ENCODE data around the gene ASPHD1.
A peak's percentile ranks its signal among the peaks of the same experiment; 100 is the strongest.

GRCh38 chr16:29903590-29903989 lies 3.3 kb downstream of the ASPHD1 start:
- no peak for TF ChIP-seq CTCF (IDR thresholded peaks at IDR 0.05; ENCODE audit: insufficient read depth, low read length)
- TF ChIP-seq POLR2AphosphoS5 (IDR thresholded peaks at IDR 0.05; ENCODE audit: low read depth) = no peak
- no peak for TF ChIP-seq REST (IDR thresholded peaks at IDR 0.05; ENCODE audit: insufficient replicate concordance, low read depth)
- TF ChIP-seq SPI1 (IDR thresholded peaks at IDR 0.05; ENCODE audit: borderline replicate concordance, low read depth) = 0 out of 2 replicates have a peak, but pooled peaks have one; percentile 23
